Vagina (tissue), 2 donors: ENCODE results near the gene ACVR2B. TPM values are rescaled to one million over a fixed set of nuclear protein-coding genes. Genes with fewer than 3 reads are reported as not detected.
A peak's percentile ranks its signal among the peaks of the same experiment; 100 is the strongest.

ENCODE experiments used
- DNase-seq, 2 donors: peaks; one replicate each; pipeline ENCODE4 v3.0.0-alpha.2; 2017; ENCODE audit errors: extremely low spot score in 2 of 2
- H3K27ac ChIP-seq: fragments of 200-600 bp; sonication (generic); one replicate; pipeline ENCODE4 v1.5.1; 2019
- H3K27me3 ChIP-seq: fragments of 200-600 bp; sonication (generic); one replicate; pipeline ENCODE4 v1.5.1; 2019
- H3K36me3 ChIP-seq, 2 donors: fragments of 200-600 bp; sonication (generic); one replicate each; pipeline ENCODE4 v1.5.1; 2017 to 2019
- H3K4me1 ChIP-seq: fragments of 200-600 bp; sonication (generic); one replicate; pipeline ENCODE4 v1.5.1; 2019
- H3K4me3 ChIP-seq, 2 donors: fragments of 200-600 bp; sonication (generic); 1 replicate in 1 of 2; 2 replicates in 1 of 2; pipeline ENCODE4 v1.5.1; 2016 to 2019
- H3K9me3 ChIP-seq: fragments of 200-600 bp; sonication (generic); one replicate; pipeline ENCODE4 v1.5.1; 2019
- CTCF ChIP-seq, 3 experiments: fragments of 450-650 bp in 2 of 3; fragments of 200-600 bp in 1 of 3; sonication (generic) in 1 of 3; IDR thresholded peaks; one replicate each; pipeline ENCODE4 v1.5.1; 2017 to 2019; ENCODE audit warnings: antibody characterized with exemption in 3 of 3, mild to moderate bottlenecking in 2 of 3, moderate library complexity in 2 of 3
- POLR2A ChIP-seq, 2 donors: fragments of 450-650 bp; IDR thresholded peaks; one replicate each; pipeline ENCODE4 v1.6.1; 2017; ENCODE audit warnings: antibody characterized with exemption in 2 of 2, mild to moderate bottlenecking in 2 of 2, moderate library complexity in 2 of 2
- POLR2AphosphoS5 ChIP-seq, 2 donors: sonication (generic); formaldehyde crosslinking; IDR thresholded peaks; one replicate each; pipeline ENCODE4 v1.9.0; 2017; ENCODE audit warnings: antibody characterized with exemption in 2 of 2, mild to moderate bottlenecking in 2 of 2, low read depth in 1 of 2; ENCODE audit not compliant: insufficient read depth in 1 of 2
- intact Hi-C: fragments of 100-400 bp; cut with DNase I; formaldehyde crosslinking; loops from one replicate; pipeline ENCODE4 v1.15.1; 2023
- total RNA-seq: library from RNA; depleted of rRNA; stranded (reverse); fragments of >200 nt; gene quantifications from one replicate; pipeline ENCODE4 v1.2.3, GENCODE V29; 2016

The ACVR2B gene
- total RNA-seq, 1 donor from 2014 or later: 3.7 TPM

- no peak for TF ChIP-seq POLR2AphosphoS5 (IDR thresholded peaks at IDR 0.05; ENCODE audit: insufficient read depth in 1 of 2, low read depth in 1 of 2)
- TF ChIP-seq POLR2A (IDR thresholded peaks at IDR 0.05): no peak
- no peak for TF ChIP-seq CTCF (IDR thresholded peaks at IDR 0.05)
- Histone ChIP-seq H3K27ac (no peak overlapping the region), H3K4me1 (peaks cover 9% of the 10 kb centered on the region), H3K36me3 (no peaks in the 10 kb centered on the region), H3K4me3 (no peak overlapping the region), H3K9me3 (no peaks in the 10 kb centered on the region), H3K27me3 (no peaks in the 10 kb centered on the region)
- intact Hi-C loops: no loop called here
- no peak for DNase-seq
Observed at GRCh38 chr3:38465588-38466154, 12.0 kb downstream of the ACVR2B start.

- intact Hi-C loops: no loop called here
- no peak overlapping the region for H3K27ac ChIP-seq
Observed at GRCh38 chr3:38468765-38469164, 15.1 kb downstream of the ACVR2B start.

GRCh38 chr3:38469852-38470251 lies 16.2 kb downstream of the ACVR2B start:
- Histone ChIP-seq H3K9me3 (no peaks in the 10 kb centered on the region), H3K4me1 (peaks cover 13% of the 10 kb centered on the region), H3K27ac (no peak overlapping the region), H3K27me3 (no peaks in the 10 kb centered on the region), H3K4me3 (no peak overlapping the region), H3K36me3 (no peaks in the 10 kb centered on the region)
- no peak for DNase-seq
- TF ChIP-seq POLR2A (IDR thresholded peaks at IDR 0.05) (no peak), CTCF (IDR thresholded peaks at IDR 0.05) (no peak), POLR2AphosphoS5 (IDR thresholded peaks at IDR 0.05; ENCODE audit: insufficient read depth in 1 of 2, low read depth in 1 of 2) (no peak)
- intact Hi-C loops: no loop called here

More at GRCh38 chr3:38468765-38469164, 15.1 kb downstream of the ACVR2B start:
- Histone ChIP-seq H3K4me3 (no peak overlapping the region), H3K4me1 (peaks cover 10% of the 10 kb centered on the region), H3K36me3 (no peaks in the 10 kb centered on the region), H3K9me3 (no peaks in the 10 kb centered on the region), H3K27me3 (no peaks in the 10 kb centered on the region)
- DNase-seq: no peak
- TF ChIP-seq CTCF (IDR thresholded peaks at IDR 0.05) (no peak), POLR2A (IDR thresholded peaks at IDR 0.05) (no peak), POLR2AphosphoS5 (IDR thresholded peaks at IDR 0.05; ENCODE audit: insufficient read depth in 1 of 2, low read depth in 1 of 2) (no peak)

- TF ChIP-seq CTCF (IDR thresholded peaks at IDR 0.05) (no peak), POLR2AphosphoS5 (IDR thresholded peaks at IDR 0.05; ENCODE audit: insufficient read depth in 1 of 2, low read depth in 1 of 2) (no peak), POLR2A (IDR thresholded peaks at IDR 0.05) (no peak)
- Histone ChIP-seq H3K27me3 (no peaks in the 10 kb centered on the region), H3K27ac (no peak overlapping the region), H3K36me3 (no peaks in the 10 kb centered on the region), H3K4me1 (peaks cover 14% of the 10 kb centered on the region), H3K9me3 (no peaks in the 10 kb centered on the region), H3K4me3 (no peak overlapping the region)
- peak in 1 of 2 donors; percentile 22 for DNase-seq
- intact Hi-C loops: no loop called here
Observed at GRCh38 chr3:38471260-38471857, 17.7 kb downstream of the ACVR2B start.

- intact Hi-C loops: no loop called here
- DNase-seq: peak in 1 of 2 donors; percentile 77
Observed at GRCh38 chr3:38472342-38472741, 18.7 kb downstream of the ACVR2B start.

More at GRCh38 chr3:38472342-38472741, 18.7 kb downstream of the ACVR2B start:
- no peak for TF ChIP-seq POLR2A (IDR thresholded peaks at IDR 0.05)
- no peaks in the 10 kb centered on the region for H3K36me3 ChIP-seq
- no peak overlapping the region for H3K4me3 ChIP-seq
- H3K4me1 ChIP-seq: peaks cover 14% of the 10 kb centered on the region
- H3K27me3 ChIP-seq: no peaks in the 10 kb centered on the region
- no peaks in the 10 kb centered on the region for H3K9me3 ChIP-seq
- H3K27ac ChIP-seq: no peak overlapping the region
